Panc1 (cell line): Measurements from ENCODE around the gene NAT16.

Source experiments
- CTCF ChIP-seq: fragments of 450-650 bp; IDR thresholded peaks from 2 replicates; pipeline ENCODE4 v1.5.1; 2017; ENCODE audit warnings: mild to moderate bottlenecking
- POLR2AphosphoS5 ChIP-seq: IDR thresholded peaks from 2 replicates; pipeline ENCODE4 v1.6.1; 2012; ENCODE audit warnings: mild to moderate bottlenecking, low read depth, low read length, moderate library complexity
- REST ChIP-seq, 2 experiments: IDR thresholded peaks; 2 replicates each; pipeline ENCODE4 v1.6.1; 2011 to 2012; ENCODE audit warnings: low read depth in 2 of 2, control low read depth in 1 of 2, low read length in 1 of 2, mild to moderate bottlenecking in 1 of 2, moderate library complexity in 1 of 2; ENCODE audit not compliant: insufficient read depth in 1 of 2

GRCh38 chr7:101211501-101211900 lies 31.4 kb upstream of the NAT16 start:
- TF ChIP-seq CTCF (no peak), POLR2AphosphoS5 (no peak), REST (IDR thresholded peaks at IDR 0.05; ENCODE audit: insufficient read depth in 1 of 2, low read depth in 2 of 2, low read length in 1 of 2) (no peak)
